Measurements from ENCODE around the gene C2CD2L. TPM values are rescaled to one million over a fixed set of nuclear protein-coding genes. Genes with fewer than 3 reads are reported as not detected.

The C2CD2L gene
- total RNA-seq, 4 donors from 2014 or later: 5.1 to 12.8 (median 8.0) TPM

- H3K36me3 ChIP-seq: no peaks in the 10 kb centered on the region
- WGBS, 2 donors: 77 to 85% methylated on average over 4 to 7 of the region's 10 CpGs
- no peak overlapping the region for H3K4me3 ChIP-seq
- H3K9me3 ChIP-seq: no peaks in the 10 kb centered on the region
- no peaks in the 10 kb centered on the region for H3K27me3 ChIP-seq
- DNase-seq: no peak
- intact Hi-C loops (cut with DNase I): no loop called here
- no peak for TF ChIP-seq CTCF (IDR thresholded peaks at IDR 0.05)
- no peak for TF ChIP-seq POLR2A (IDR thresholded peaks at IDR 0.05)
- H3K4me1 ChIP-seq: no peaks in the 10 kb centered on the region
- H3K27ac ChIP-seq: no peak overlapping the region
Observed at GRCh38 chr11:119156496-119156895, 49.4 kb downstream of the C2CD2L start.

DNA sequence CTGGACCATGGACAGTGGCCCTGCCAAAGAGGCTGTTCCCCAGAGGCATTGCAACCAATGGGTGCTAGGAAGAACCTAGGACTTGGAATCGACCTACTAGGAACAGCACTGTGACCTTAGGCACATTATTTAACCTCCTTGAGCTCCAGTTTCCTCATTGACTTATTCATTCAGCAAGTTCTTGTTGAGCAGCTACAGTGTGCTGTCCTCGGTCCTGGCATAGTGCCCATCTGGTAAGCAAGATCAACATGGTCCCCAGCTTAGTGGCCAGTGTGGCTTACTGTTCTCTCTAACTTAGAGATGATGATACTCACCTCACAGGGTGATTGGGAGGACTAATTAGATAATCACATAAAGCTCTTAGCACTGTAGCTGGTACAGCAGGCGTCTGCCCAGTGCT lies 49.9 kb downstream of the C2CD2L start:
- intact Hi-C loops (cut with DNase I): no loop called here
- Histone ChIP-seq H3K4me1 (no peaks in the 10 kb centered on the region), H3K27ac (no peak overlapping the region), H3K9me3 (no peaks in the 10 kb centered on the region), H3K4me3 (no peak overlapping the region), H3K36me3 (no peaks in the 10 kb centered on the region), H3K27me3 (no peaks in the 10 kb centered on the region)
- TF ChIP-seq CTCF (IDR thresholded peaks at IDR 0.05): no peak
- no peak for TF ChIP-seq POLR2A (IDR thresholded peaks at IDR 0.05)
- no peak for DNase-seq
- WGBS, 2 donors: 47 to 58% methylated on average over 3 of the region's 3 CpGs

GRCh38 chr11:119158467-119158866 lies 51.3 kb downstream of the C2CD2L start:
- no peaks in the 10 kb centered on the region for H3K9me3 ChIP-seq
- H3K4me1 ChIP-seq: no peaks in the 10 kb centered on the region
- DNase-seq: no peak
- no peak overlapping the region for H3K4me3 ChIP-seq
- WGBS, 2 donors: 82 to 83% methylated on average over 4 to 8 of the region's 13 CpGs
- H3K27ac ChIP-seq: no peak overlapping the region
- TF ChIP-seq CTCF (IDR thresholded peaks at IDR 0.05) (no peak), POLR2A (IDR thresholded peaks at IDR 0.05) (no peak)
- intact Hi-C loops (cut with DNase I): no loop called here
- H3K27me3 ChIP-seq: no peaks in the 10 kb centered on the region
- H3K36me3 ChIP-seq: no peaks in the 10 kb centered on the region

GRCh38 chr11:119160151-119160550 lies 53.0 kb downstream of the C2CD2L start:
- DNase-seq: no peak
- no peak for TF ChIP-seq CTCF (IDR thresholded peaks at IDR 0.05)
- TF ChIP-seq POLR2A (IDR thresholded peaks at IDR 0.05): no peak
- WGBS, 2 donors: 81 to 94% methylated on average over 3 of the region's 9 CpGs
- H3K27ac ChIP-seq: no peak overlapping the region
- no peaks in the 10 kb centered on the region for H3K36me3 ChIP-seq
- H3K4me1 ChIP-seq: no peaks in the 10 kb centered on the region
- no peaks in the 10 kb centered on the region for H3K27me3 ChIP-seq
- no peaks in the 10 kb centered on the region for H3K9me3 ChIP-seq
- intact Hi-C loops (cut with DNase I): no loop called here
- H3K4me3 ChIP-seq: no peak overlapping the region

- no peak for TF ChIP-seq CTCF (IDR thresholded peaks at IDR 0.05)
- TF ChIP-seq POLR2A (IDR thresholded peaks at IDR 0.05): no peak
- WGBS, 2 donors: 71 to 80% methylated on average over 1 to 4 of the region's 8 CpGs
- intact Hi-C loops (cut with DNase I): no loop called here
Observed at GRCh38 chr11:119161871-119162270, 54.7 kb downstream of the C2CD2L start.

More at GRCh38 chr11:119161871-119162270, 54.7 kb downstream of the C2CD2L start:
- no peak for DNase-seq
- Histone ChIP-seq H3K9me3 (no peaks in the 10 kb centered on the region), H3K27me3 (no peaks in the 10 kb centered on the region), H3K36me3 (no peaks in the 10 kb centered on the region), H3K27ac (no peak overlapping the region), H3K4me3 (no peak overlapping the region), H3K4me1 (peaks cover 5 to 13% (median 7%) of the 10 kb centered on the region in 3 donors)
